PC-9 (cell line): ENCODE data around the gene GZF1. TPM values are rescaled to one million over a fixed set of nuclear protein-coding genes. Genes with fewer than 3 reads are reported as not detected.

ENCODE experiments used
- BruUV-seq: library from RNA; stranded (reverse); fragments of 400-500 nt; replicated peaks from 2 replicates; lab custom pipeline; 2021; lab: Mats Ljungman, UMichigan
- CTCF ChIA-PET: fragments of 300-600 bp; sonication (Branson Sonifier 250); formaldehyde crosslinking; loops from one replicate; lab custom pipeline; 2022; ENCODE audit warnings: antibody characterized with exemption; lab: Charles Lee
- POLR2A ChIA-PET: fragments of 300-600 bp; sonication (Branson Sonifier 250); formaldehyde crosslinking; loops from one replicate; lab custom pipeline; 2022; ENCODE audit warnings: antibody characterized with exemption; ENCODE audit not compliant: unreplicated experiment; lab: Charles Lee
- DNase-seq, 2 experiments: peaks; one replicate each; pipeline versions ENCODE4 v3.0.0 to v3.0.0-alpha.2; 2015 to 2022; ENCODE audit warnings: mixed read lengths in 1 of 2
- H2AFZ ChIP-seq: fragments of 200-600 bp; sonication (generic); 2 replicates; pipeline ENCODE4 v1.8.1; 2017; ENCODE audit warnings: antibody characterized with exemption
- H3F3A ChIP-seq: fragments of 200-600 bp; sonication (generic); 2 replicates; pipeline ENCODE4 v1.8.1; 2017; ENCODE audit warnings: antibody characterized with exemption, mild to moderate bottlenecking, low read depth; ENCODE audit not compliant: insufficient read depth
- H3K27ac ChIP-seq: fragments of 200-600 bp; sonication (generic); 2 replicates; pipeline ENCODE4 v1.6.1; 2016; ENCODE audit warnings: mixed run types
- H3K27me3 ChIP-seq: fragments of 200-600 bp; sonication (generic); 2 replicates; pipeline ENCODE4 v1.6.1; 2016; ENCODE audit warnings: low read depth, mixed run types; ENCODE audit not compliant: insufficient read depth
- H3K36me3 ChIP-seq: fragments of 200-600 bp; sonication (generic); 2 replicates; pipeline ENCODE4 v1.6.1; 2016; ENCODE audit warnings: low read depth, mixed run types
- H3K4me1 ChIP-seq: fragments of 200-600 bp; sonication (generic); replicated peaks from 2 replicates; pipeline ENCODE4 v1.6.1; 2016; ENCODE audit warnings: mixed run types; ENCODE audit not compliant: insufficient read depth
- H3K4me2 ChIP-seq: fragments of 200-600 bp; sonication (generic); 2 replicates; pipeline ENCODE4 v1.6.1; 2017; ENCODE audit warnings: mixed run types
- H3K4me3 ChIP-seq: fragments of 200-600 bp; sonication (generic); 2 replicates; pipeline ENCODE4 v1.6.1; 2016; ENCODE audit warnings: mixed run types
- H3K79me2 ChIP-seq: fragments of 200-600 bp; sonication (generic); 2 replicates; pipeline ENCODE4 v1.6.1; 2017; ENCODE audit warnings: low read depth, mixed run types
- H3K9me2 ChIP-seq: fragments of 200-600 bp; sonication (generic); 2 replicates; pipeline ENCODE4 v1.8.1; 2017; ENCODE audit warnings: mild to moderate bottlenecking; ENCODE audit not compliant: insufficient read depth
- H3K9me3 ChIP-seq: fragments of 200-600 bp; sonication (generic); 2 replicates; pipeline ENCODE4 v1.8.1; 2016; ENCODE audit warnings: low read depth; ENCODE audit not compliant: insufficient read depth
- H4K20me1 ChIP-seq: fragments of 200-600 bp; sonication (generic); 2 replicates; pipeline ENCODE4 v1.8.1; 2017; ENCODE audit not compliant: insufficient read depth
- EZH2 ChIP-seq: fragments of 200-600 bp; sonication (generic); IDR thresholded peaks from 2 replicates; pipeline ENCODE4 v1.8.0; 2017; ENCODE audit warnings: antibody characterized with exemption, low read depth
- intact Hi-C: fragments of 100-400 bp; cut with micrococcal nuclease; formaldehyde crosslinking; loops from one replicate; pipeline ENCODE4 v1.10.0; 2022; ENCODE audit not compliant: unreplicated experiment
- total RNA-seq: library from RNA; stranded (reverse); gene quantifications from 2 replicates; pipeline ENCODE4 v1.2.3, GENCODE V29; 2021
- TF ChIP-seq, protein P1 (sequence below): fragments of 200-600 bp; sonication (generic); conservative IDR thresholded peaks from 2 replicates; pipeline ENCODE4 v1.6.1; 2017; ENCODE audit warnings: mixed run types, antibody characterized with exemption, mild to moderate bottlenecking, moderate library complexity

The GZF1 gene
- total RNA-seq, 1 experiment from 2014 or later, result 8.1 TPM

DNA sequence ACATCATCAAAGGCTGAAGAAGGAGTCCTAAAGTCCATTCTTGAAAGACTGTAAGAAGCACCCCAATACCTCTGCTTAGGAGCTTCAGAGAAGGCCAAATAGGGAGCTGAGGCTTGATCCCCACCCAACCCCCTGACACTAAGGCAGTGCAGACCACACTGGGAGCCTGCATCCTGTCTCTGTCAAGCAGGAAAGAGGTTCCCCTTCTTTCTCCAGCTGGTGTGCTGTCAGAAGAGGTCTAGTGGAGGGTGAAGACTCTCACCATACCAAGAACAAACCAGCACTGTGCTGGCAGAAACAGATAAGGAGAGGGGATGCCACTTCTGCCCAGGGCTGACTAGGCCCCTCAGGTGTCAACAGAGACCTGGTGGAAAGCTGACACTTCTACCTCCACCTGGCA lies 19.9 kb downstream of the GZF1 start:
- Histone ChIP-seq H3K4me1 (no peaks in the 10 kb centered on the region), H2AFZ (no peak overlapping the region), H3K36me3 (peaks cover 26% of the 10 kb centered on the region), H3F3A (no peaks in the 10 kb centered on the region), H3K4me3 (no peak overlapping the region), H3K27ac (no peak overlapping the region), H3K9me2 (no peaks in the 10 kb centered on the region), H3K4me2 (no peak overlapping the region), H3K79me2 (no peaks in the 10 kb centered on the region), H3K27me3 (no peaks in the 10 kb centered on the region), H4K20me1 (no peaks in the 10 kb centered on the region), H3K9me3 (no peaks in the 10 kb centered on the region)
- ChIA-PET POLR2A (no interaction called here), CTCF (no interaction called here)
- TF ChIP-seq, protein P1, sequence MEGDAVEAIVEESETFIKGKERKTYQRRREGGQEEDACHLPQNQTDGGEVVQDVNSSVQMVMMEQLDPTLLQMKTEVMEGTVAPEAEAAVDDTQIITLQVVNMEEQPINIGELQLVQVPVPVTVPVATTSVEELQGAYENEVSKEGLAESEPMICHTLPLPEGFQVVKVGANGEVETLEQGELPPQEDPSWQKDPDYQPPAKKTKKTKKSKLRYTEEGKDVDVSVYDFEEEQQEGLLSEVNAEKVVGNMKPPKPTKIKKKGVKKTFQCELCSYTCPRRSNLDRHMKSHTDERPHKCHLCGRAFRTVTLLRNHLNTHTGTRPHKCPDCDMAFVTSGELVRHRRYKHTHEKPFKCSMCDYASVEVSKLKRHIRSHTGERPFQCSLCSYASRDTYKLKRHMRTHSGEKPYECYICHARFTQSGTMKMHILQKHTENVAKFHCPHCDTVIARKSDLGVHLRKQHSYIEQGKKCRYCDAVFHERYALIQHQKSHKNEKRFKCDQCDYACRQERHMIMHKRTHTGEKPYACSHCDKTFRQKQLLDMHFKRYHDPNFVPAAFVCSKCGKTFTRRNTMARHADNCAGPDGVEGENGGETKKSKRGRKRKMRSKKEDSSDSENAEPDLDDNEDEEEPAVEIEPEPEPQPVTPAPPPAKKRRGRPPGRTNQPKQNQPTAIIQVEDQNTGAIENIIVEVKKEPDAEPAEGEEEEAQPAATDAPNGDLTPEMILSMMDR, result no peak
- intact Hi-C loops, result no loop called here
- BruUV-seq, result no TSS peak
- DNase-seq, result no peak

DNA sequence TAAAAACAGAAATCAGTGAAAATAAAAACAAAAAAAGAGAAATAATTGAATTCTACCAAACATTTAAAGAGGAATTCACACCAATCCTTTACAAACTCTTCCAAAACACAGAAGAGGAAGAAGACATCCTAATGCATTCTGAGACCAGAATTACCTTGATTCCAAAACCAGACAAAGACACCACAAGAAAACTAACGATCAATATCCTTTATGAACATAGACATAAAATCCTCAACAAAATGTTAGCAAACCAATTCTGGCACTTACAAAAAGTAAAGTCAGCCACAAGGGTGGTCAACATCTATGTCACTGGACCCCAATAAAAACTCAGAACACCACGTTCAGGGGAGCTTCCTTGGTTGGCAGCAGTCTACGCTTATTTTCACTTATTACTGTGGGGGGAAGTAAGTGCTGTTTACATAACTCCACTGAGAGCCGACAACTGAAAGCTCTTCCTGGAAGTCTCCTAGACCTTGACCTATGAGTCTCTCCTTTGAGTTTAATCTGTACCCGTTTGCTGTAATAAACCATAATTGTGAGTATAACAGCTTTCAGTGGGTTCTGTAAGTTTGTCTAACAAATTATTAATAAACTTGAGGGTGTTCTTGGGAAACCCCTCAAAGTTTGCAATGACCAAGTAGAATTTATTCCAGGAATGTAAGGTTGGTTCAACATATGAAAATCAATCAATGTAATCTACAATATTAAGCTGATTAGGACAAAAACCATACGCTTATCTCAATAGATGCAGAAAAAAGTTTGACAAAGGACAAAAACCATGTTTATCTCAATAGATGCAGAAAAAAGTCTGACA lies 24.5 kb downstream of the GZF1 start:
- H3K4me2 ChIP-seq, result no peak overlapping the region
- no peaks in the 10 kb centered on the region for H3K79me2 ChIP-seq
- TF ChIP-seq, protein P1, result no peak
- no peak for TF ChIP-seq EZH2
- H3F3A ChIP-seq, result no peaks in the 10 kb centered on the region
- intact Hi-C loops, result no loop called here
- no peaks in the 10 kb centered on the region for H3K9me3 ChIP-seq
- H4K20me1 ChIP-seq, result no peaks in the 10 kb centered on the region; the same call in 1 of the 2 replicates
- no peak overlapping the region for H3K4me3 ChIP-seq
- DNase-seq, result no peak
- H3K27ac ChIP-seq, result no peak overlapping the region
- ChIA-PET POLR2A (no interaction called here), CTCF (no interaction called here)
- no TSS peak for BruUV-seq
- H3K9me2 ChIP-seq, result no peaks in the 10 kb centered on the region
- H2AFZ ChIP-seq, result no peak overlapping the region
- H3K4me1 ChIP-seq, result no peaks in the 10 kb centered on the region
- H3K27me3 ChIP-seq, result no peaks in the 10 kb centered on the region
- H3K36me3 ChIP-seq, result 0 out of 2 replicates have a peak, but pooled peaks cover 11% of the 10 kb centered on the region

DNA sequence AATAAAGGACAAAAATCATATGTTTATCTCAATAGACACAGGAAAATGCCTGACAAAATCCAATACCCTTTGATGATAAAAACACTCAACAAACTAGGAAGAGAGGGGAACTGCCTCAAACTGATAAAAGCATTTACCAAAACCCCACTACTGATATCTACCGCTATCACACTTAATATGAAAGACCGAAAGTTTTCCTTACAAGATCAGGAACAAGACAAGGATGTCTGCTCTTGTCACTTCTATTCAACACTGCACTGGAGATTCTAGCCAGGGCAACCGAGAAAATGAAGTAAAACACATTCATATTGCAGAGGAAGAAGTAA lies 25.1 kb downstream of the GZF1 start:
- no TSS peak for BruUV-seq
- Histone ChIP-seq H4K20me1 (no peaks in the 10 kb centered on the region; the same call in 1 of the 2 replicates), H3K27ac (no peak overlapping the region), H3K79me2 (no peaks in the 10 kb centered on the region), H3K9me3 (no peaks in the 10 kb centered on the region), H3K4me1 (no peaks in the 10 kb centered on the region), H3K9me2 (no peaks in the 10 kb centered on the region), H3K36me3 (0 out of 2 replicates have a peak, but pooled peaks cover 9% of the 10 kb centered on the region), H3K27me3 (no peaks in the 10 kb centered on the region), H2AFZ (no peak overlapping the region), H3K4me2 (no peak overlapping the region), H3F3A (no peaks in the 10 kb centered on the region), H3K4me3 (no peak overlapping the region)
- no peak for DNase-seq
- intact Hi-C loops, result no loop called here
- TF ChIP-seq EZH2, result no peak
- TF ChIP-seq, protein P1, result no peak
- CTCF ChIA-PET, result no interaction called here
- POLR2A ChIA-PET, result no interaction called here
